ENCODE measurements around the gene RAVER2. TPM values are rescaled to one million over a fixed set of nuclear protein-coding genes. Genes with fewer than 3 reads are reported as not detected.

RAVER2 gene
- total RNA-seq, 2 experiments from 2014 or later, result 2.6 to 3.1 TPM

- no peak for TF ChIP-seq CTCF (IDR thresholded peaks at IDR 0.05)
- ATAC-seq (no peak), DNase-seq (no peak)
- ChIA-PET CTCF (no interaction called here), POLR2A (no interaction called here)
- no peaks in the 10 kb centered on the region for H3K4me1 Mint-ChIP-seq (ENCODE audit: low read depth)
- no peak overlapping the region for H3K27ac Mint-ChIP-seq
- H3K4me3 Mint-ChIP-seq, result no peak overlapping the region
- intact Hi-C loops (cut with micrococcal nuclease), result no loop called here
- peaks cover 32% of the 10 kb centered on the region for H3K36me3 Mint-ChIP-seq (ENCODE audit: low read depth)
- no peaks in the 10 kb centered on the region for H3K27me3 Mint-ChIP-seq
- no peaks in the 10 kb centered on the region for H3K9me3 Mint-ChIP-seq
Measured at GRCh38 chr1:64844175-64844574, 99.3 kb downstream of the RAVER2 start.

DNA sequence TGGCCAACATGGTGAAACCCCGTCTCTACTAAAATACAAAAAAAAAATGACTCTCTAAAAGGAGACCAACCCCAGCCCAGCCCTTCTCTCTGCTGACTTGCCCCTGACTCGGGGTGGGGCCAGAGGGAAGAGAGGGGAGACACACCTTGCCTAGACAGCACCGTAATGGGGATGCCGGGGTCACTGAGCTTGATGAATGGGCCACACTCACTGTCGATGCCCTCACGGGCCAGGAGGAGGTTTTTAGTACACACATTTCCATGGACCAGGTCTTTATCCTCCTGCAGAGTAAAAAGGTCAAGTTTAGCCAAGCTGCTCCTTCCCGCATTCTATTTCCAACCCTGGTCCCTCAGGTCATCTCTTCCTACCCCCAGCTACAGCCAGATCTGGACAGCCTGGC, 99.7 kb downstream of the RAVER2 start:
- CTCF ChIA-PET, result no interaction called here
- no peak for DNase-seq
- H3K27ac Mint-ChIP-seq, result peak overlapping the region; percentile 64

GRCh38 chr1:64845831-64846425, 101.1 kb downstream of the RAVER2 start:
- intact Hi-C loops (cut with micrococcal nuclease), result no loop called here
- Mint-ChIP-seq H3K9me3 (no peaks in the 10 kb centered on the region), H3K27me3 (no peaks in the 10 kb centered on the region), H3K4me1 (ENCODE audit: low read depth) (no peaks in the 10 kb centered on the region), H3K4me3 (no peak overlapping the region), H3K36me3 (ENCODE audit: low read depth) (peaks cover 19% of the 10 kb centered on the region), H3K27ac (peak overlapping the region; percentile 12)
- no peak for DNase-seq
- ATAC-seq, result no peak
- ChIA-PET POLR2A (interaction anchor here (1.4 kb wide), 1 partner anchor 14 kb away, joined by 4 read pairs; no protein-coding TSS in a partner anchor), CTCF (no interaction called here)
- no peak for TF ChIP-seq CTCF (IDR thresholded peaks at IDR 0.05)

More for the DNA sequence above, 99.7 kb downstream of the RAVER2 start:
- Mint-ChIP-seq H3K36me3 (ENCODE audit: low read depth) (peaks cover 27% of the 10 kb centered on the region), H3K4me1 (ENCODE audit: low read depth) (no peaks in the 10 kb centered on the region), H3K9me3 (no peaks in the 10 kb centered on the region), H3K27me3 (no peaks in the 10 kb centered on the region), H3K4me3 (no peak overlapping the region)
- ATAC-seq, result no peak
- TF ChIP-seq CTCF (IDR thresholded peaks at IDR 0.05), result no peak
- intact Hi-C loops (cut with micrococcal nuclease), result no loop called here
- POLR2A ChIA-PET, result no interaction called here

GRCh38 chr1:64846573-64847430, 101.9 kb downstream of the RAVER2 start:
- H3K9me3 Mint-ChIP-seq, result no peaks in the 10 kb centered on the region
- H3K36me3 Mint-ChIP-seq (ENCODE audit: low read depth), result peaks cover 16% of the 10 kb centered on the region
- ChIA-PET POLR2A (interaction anchor here (1.4 kb wide), 1 partner anchor 13 kb away, joined by 4 read pairs; no protein-coding TSS in a partner anchor), CTCF (no interaction called here)
- DNase-seq (no peak), ATAC-seq (no peak)
- no peaks in the 10 kb centered on the region for H3K4me1 Mint-ChIP-seq (ENCODE audit: low read depth)
- no peak overlapping the region for H3K4me3 Mint-ChIP-seq
- TF ChIP-seq CTCF (IDR thresholded peaks at IDR 0.05), result no peak
- intact Hi-C loops (cut with micrococcal nuclease), result no loop called here
- H3K27me3 Mint-ChIP-seq, result no peaks in the 10 kb centered on the region
- peak overlapping the region; percentile 12 for H3K27ac Mint-ChIP-seq

- intact Hi-C loops (cut with micrococcal nuclease), result no loop called here
- DNase-seq (no peak), ATAC-seq (no peak)
- ChIA-PET POLR2A (no interaction called here), CTCF (no interaction called here)
- peaks cover 17% of the 10 kb centered on the region for H3K36me3 Mint-ChIP-seq (ENCODE audit: low read depth)
- no peak for TF ChIP-seq CTCF (IDR thresholded peaks at IDR 0.05)
- no peak overlapping the region for H3K27ac Mint-ChIP-seq
- no peaks in the 10 kb centered on the region for H3K4me1 Mint-ChIP-seq (ENCODE audit: low read depth)
- no peak overlapping the region for H3K4me3 Mint-ChIP-seq
- H3K9me3 Mint-ChIP-seq, result no peaks in the 10 kb centered on the region
- no peaks in the 10 kb centered on the region for H3K27me3 Mint-ChIP-seq
Measured at GRCh38 chr1:64847666-64848065, 102.8 kb downstream of the RAVER2 start.

All from activated CD8-positive, alpha-beta T cell treated with anti-CD3 and anti-CD28 coated beads for 36 hours (primary cell).